ENCODE data around the gene ARHGEF5. TPM values are rescaled to one million over a fixed set of nuclear protein-coding genes. Genes with fewer than 3 reads are reported as not detected.
"Not testable (repeated sequence)": the region's sequence is repeated elsewhere in the genome, so short reads cannot be mapped to it uniquely, and the experiment has no call there.

ARHGEF5 gene
- total RNA-seq, 2 experiments from 2014 or later = not detected

- H4K20me1 ChIP-seq (ENCODE audit: insufficient read depth, low read length); H3K27ac ChIP-seq (ENCODE audit: low read depth, low read length, poor library complexity, severe bottlenecking); BruUV-seq (replicated peaks); H3K9me2 ChIP-seq (ENCODE audit: insufficient read depth, low read length); DNase-seq (ENCODE audit: low spot score); H3K9me3 ChIP-seq (ENCODE audit: low read length); H3K4me3 ChIP-seq (ENCODE audit: low read depth, low read length, poor library complexity, severe bottlenecking); CTCF ChIA-PET (ENCODE audit: unreplicated experiment); H3K79me2 ChIP-seq (ENCODE audit: insufficient read depth, low read depth, low read length); POLR2A ChIA-PET; H3K4me1 ChIP-seq (ENCODE audit: insufficient read depth, low read length, poor library complexity, severe bottlenecking); H3K36me3 ChIP-seq (ENCODE audit: insufficient read depth, low read length); H3K4me2 ChIP-seq (ENCODE audit: low read length); H2AFZ ChIP-seq (ENCODE audit: low read length); intact Hi-C loops (cut with micrococcal nuclease; ENCODE audit: unreplicated experiment): not testable (repeated sequence)
These were observed 3.5 kb upstream of the ARHGEF5 start for GRCh38 chr7:144351667-144352066.

GRCh38 chr7:144356185-144356584 lies 983 bp downstream of the ARHGEF5 start:
- BruUV-seq (replicated peaks); H4K20me1 ChIP-seq (ENCODE audit: insufficient read depth, low read length); H3K36me3 ChIP-seq (ENCODE audit: insufficient read depth, low read length); H3K4me1 ChIP-seq (ENCODE audit: insufficient read depth, low read length, poor library complexity, severe bottlenecking); DNase-seq (ENCODE audit: low spot score); H2AFZ ChIP-seq (ENCODE audit: low read length); H3K4me2 ChIP-seq (ENCODE audit: low read length); POLR2A ChIA-PET; intact Hi-C loops (cut with micrococcal nuclease; ENCODE audit: unreplicated experiment); H3K9me3 ChIP-seq (ENCODE audit: low read length); CTCF ChIA-PET (ENCODE audit: unreplicated experiment); H3K27ac ChIP-seq (ENCODE audit: low read depth, low read length, poor library complexity, severe bottlenecking); H3K9me2 ChIP-seq (ENCODE audit: insufficient read depth, low read length); H3K79me2 ChIP-seq (ENCODE audit: insufficient read depth, low read depth, low read length); H3K4me3 ChIP-seq (ENCODE audit: low read depth, low read length, poor library complexity, severe bottlenecking): not testable (repeated sequence)

- H3K79me2 ChIP-seq (ENCODE audit: insufficient read depth, low read depth, low read length); H2AFZ ChIP-seq (ENCODE audit: low read length); H3K27ac ChIP-seq (ENCODE audit: low read depth, low read length, poor library complexity, severe bottlenecking); intact Hi-C loops (cut with micrococcal nuclease; ENCODE audit: unreplicated experiment); H3K36me3 ChIP-seq (ENCODE audit: insufficient read depth, low read length); H3K4me2 ChIP-seq (ENCODE audit: low read length); DNase-seq (ENCODE audit: low spot score); H4K20me1 ChIP-seq (ENCODE audit: insufficient read depth, low read length); CTCF ChIA-PET (ENCODE audit: unreplicated experiment); POLR2A ChIA-PET; H3K9me3 ChIP-seq (ENCODE audit: low read length); BruUV-seq (replicated peaks); H3K9me2 ChIP-seq (ENCODE audit: insufficient read depth, low read length); H3K4me3 ChIP-seq (ENCODE audit: low read depth, low read length, poor library complexity, severe bottlenecking); H3K4me1 ChIP-seq (ENCODE audit: insufficient read depth, low read length, poor library complexity, severe bottlenecking): not testable (repeated sequence)
These were observed 1.7 kb downstream of the ARHGEF5 start for GRCh38 chr7:144356860-144357259.

GRCh38 chr7:144362061-144362460 lies 6.9 kb downstream of the ARHGEF5 start:
- DNase-seq (ENCODE audit: low spot score); H3K4me1 ChIP-seq (ENCODE audit: insufficient read depth, low read length, poor library complexity, severe bottlenecking); H3K4me3 ChIP-seq (ENCODE audit: low read depth, low read length, poor library complexity, severe bottlenecking); H4K20me1 ChIP-seq (ENCODE audit: insufficient read depth, low read length); BruUV-seq (replicated peaks); H3K79me2 ChIP-seq (ENCODE audit: insufficient read depth, low read depth, low read length); H3K9me3 ChIP-seq (ENCODE audit: low read length); H3K9me2 ChIP-seq (ENCODE audit: insufficient read depth, low read length); POLR2A ChIA-PET; H3K4me2 ChIP-seq (ENCODE audit: low read length); CTCF ChIA-PET (ENCODE audit: unreplicated experiment); H2AFZ ChIP-seq (ENCODE audit: low read length); H3K27ac ChIP-seq (ENCODE audit: low read depth, low read length, poor library complexity, severe bottlenecking); H3K36me3 ChIP-seq (ENCODE audit: insufficient read depth, low read length); intact Hi-C loops (cut with micrococcal nuclease; ENCODE audit: unreplicated experiment): not testable (repeated sequence)

GRCh38 chr7:144365523-144365922 lies 10.3 kb downstream of the ARHGEF5 start:
- H3K79me2 ChIP-seq (ENCODE audit: insufficient read depth, low read depth, low read length); DNase-seq (ENCODE audit: low spot score); BruUV-seq (replicated peaks); H4K20me1 ChIP-seq (ENCODE audit: insufficient read depth, low read length); H3K9me3 ChIP-seq (ENCODE audit: low read length); CTCF ChIA-PET (ENCODE audit: unreplicated experiment); H3K4me2 ChIP-seq (ENCODE audit: low read length); H3K27ac ChIP-seq (ENCODE audit: low read depth, low read length, poor library complexity, severe bottlenecking); H3K9me2 ChIP-seq (ENCODE audit: insufficient read depth, low read length); H2AFZ ChIP-seq (ENCODE audit: low read length); H3K4me1 ChIP-seq (ENCODE audit: insufficient read depth, low read length, poor library complexity, severe bottlenecking); POLR2A ChIA-PET; intact Hi-C loops (cut with micrococcal nuclease; ENCODE audit: unreplicated experiment); H3K4me3 ChIP-seq (ENCODE audit: low read depth, low read length, poor library complexity, severe bottlenecking); H3K36me3 ChIP-seq (ENCODE audit: insufficient read depth, low read length): not testable (repeated sequence)

GRCh38 chr7:144367250-144367649 lies 12.0 kb downstream of the ARHGEF5 start:
- H3K9me2 ChIP-seq (ENCODE audit: insufficient read depth, low read length); CTCF ChIA-PET (ENCODE audit: unreplicated experiment); H3K4me3 ChIP-seq (ENCODE audit: low read depth, low read length, poor library complexity, severe bottlenecking); H3K4me1 ChIP-seq (ENCODE audit: insufficient read depth, low read length, poor library complexity, severe bottlenecking); POLR2A ChIA-PET; BruUV-seq (replicated peaks); H4K20me1 ChIP-seq (ENCODE audit: insufficient read depth, low read length); H2AFZ ChIP-seq (ENCODE audit: low read length); H3K79me2 ChIP-seq (ENCODE audit: insufficient read depth, low read depth, low read length); intact Hi-C loops (cut with micrococcal nuclease; ENCODE audit: unreplicated experiment); H3K27ac ChIP-seq (ENCODE audit: low read depth, low read length, poor library complexity, severe bottlenecking); DNase-seq (ENCODE audit: low spot score); H3K9me3 ChIP-seq (ENCODE audit: low read length); H3K36me3 ChIP-seq (ENCODE audit: insufficient read depth, low read length); H3K4me2 ChIP-seq (ENCODE audit: low read length): not testable (repeated sequence)

GRCh38 chr7:144369221-144369620 lies 14.0 kb downstream of the ARHGEF5 start:
- H3K4me3 ChIP-seq (ENCODE audit: low read depth, low read length, poor library complexity, severe bottlenecking); H2AFZ ChIP-seq (ENCODE audit: low read length); H3K4me2 ChIP-seq (ENCODE audit: low read length); H3K9me2 ChIP-seq (ENCODE audit: insufficient read depth, low read length); DNase-seq (ENCODE audit: low spot score); H3K36me3 ChIP-seq (ENCODE audit: insufficient read depth, low read length); H3K79me2 ChIP-seq (ENCODE audit: insufficient read depth, low read depth, low read length); H3K9me3 ChIP-seq (ENCODE audit: low read length); H3K4me1 ChIP-seq (ENCODE audit: insufficient read depth, low read length, poor library complexity, severe bottlenecking); intact Hi-C loops (cut with micrococcal nuclease; ENCODE audit: unreplicated experiment); BruUV-seq (replicated peaks); H3K27ac ChIP-seq (ENCODE audit: low read depth, low read length, poor library complexity, severe bottlenecking); POLR2A ChIA-PET; H4K20me1 ChIP-seq (ENCODE audit: insufficient read depth, low read length); CTCF ChIA-PET (ENCODE audit: unreplicated experiment): not testable (repeated sequence)
